ENCODE results near the gene PLAC1.

The PLAC1 gene

GRCh38 chrX:134670134-134670924 lies 12.1 kb upstream of the PLAC1 start:
- DNase-seq (ENCODE audit: low read depth), result peak; percentile 58

- DNase-seq (ENCODE audit: low read depth), result peak; percentile 93
Observed at GRCh38 chrX:134669378-134670098, 11.3 kb upstream of the PLAC1 start.

GRCh38 chrX:134664202-134664601 lies 5.9 kb upstream of the PLAC1 start:
- DNase-seq (ENCODE audit: low read depth), result no peak

GRCh38 chrX:134661295-134661694 lies 3.0 kb upstream of the PLAC1 start:
- no peak for DNase-seq (ENCODE audit: low read depth)

- DNase-seq (ENCODE audit: low read depth), result peak; percentile 34
Observed at GRCh38 chrX:134660627-134661026, 2.4 kb upstream of the PLAC1 start.

- DNase-seq (ENCODE audit: low read depth), result no peak
Observed at GRCh38 chrX:134659761-134660160, 1.5 kb upstream of the PLAC1 start.

- no peak for DNase-seq (ENCODE audit: low read depth)
Observed at GRCh38 chrX:134658760-134659023, 421 bp upstream of the PLAC1 start.

- DNase-seq (ENCODE audit: low read depth), result no peak
Observed at GRCh38 chrX:134654398-134655012, 3.8 kb downstream of the PLAC1 start.

- DNase-seq (ENCODE audit: low read depth), result no peak
Observed at GRCh38 chrX:134653835-134654234, 4.4 kb downstream of the PLAC1 start.

GRCh38 chrX:134650701-134651100 lies 7.6 kb downstream of the PLAC1 start:
- no peak for DNase-seq (ENCODE audit: low read depth)

- DNase-seq (ENCODE audit: low read depth), result no peak
Observed at GRCh38 chrX:134649770-134650169, 8.5 kb downstream of the PLAC1 start.

GRCh38 chrX:134647477-134647877 lies 10.8 kb downstream of the PLAC1 start:
- DNase-seq (ENCODE audit: low read depth), result no peak

GRCh38 chrX:134646691-134647090 lies 11.6 kb downstream of the PLAC1 start:
- DNase-seq (ENCODE audit: low read depth), result no peak

- no peak for DNase-seq (ENCODE audit: low read depth)
Observed at GRCh38 chrX:134645936-134646543, 12.2 kb downstream of the PLAC1 start.

GRCh38 chrX:134642386-134642785 lies 15.9 kb downstream of the PLAC1 start:
- DNase-seq (ENCODE audit: low read depth), result no peak

GRCh38 chrX:134641346-134641745 lies 16.9 kb downstream of the PLAC1 start:
- no peak for DNase-seq (ENCODE audit: low read depth)

- DNase-seq (ENCODE audit: low read depth), result no peak
Observed at GRCh38 chrX:134640914-134641313, 17.4 kb downstream of the PLAC1 start.

- peak; percentile 35 for DNase-seq (ENCODE audit: low read depth)
Observed at GRCh38 chrX:134636851-134637250, 21.4 kb downstream of the PLAC1 start.

- peak; percentile 56 for DNase-seq (ENCODE audit: low read depth)
Observed at GRCh38 chrX:134634691-134635090, 23.6 kb downstream of the PLAC1 start.

- DNase-seq (ENCODE audit: low read depth), result no peak
Observed at GRCh38 chrX:134633832-134634231, 24.4 kb downstream of the PLAC1 start.

- DNase-seq (ENCODE audit: low read depth), result no peak
Observed at GRCh38 chrX:134633394-134633793, 24.9 kb downstream of the PLAC1 start.

GRCh38 chrX:134632355-134632754 lies 25.9 kb downstream of the PLAC1 start:
- DNase-seq (ENCODE audit: low read depth), result no peak

All from iris pigment epithelial cell (primary cell).